GM12873 (cell line): ENCODE measurements around the gene BMX.

Experiments used
- CTCF ChIP-seq: IDR thresholded peaks from 2 replicates; pipeline ENCODE4 v1.5.1; 2012; ENCODE audit warnings: low read depth, mild to moderate bottlenecking, moderate library complexity, low read length, control low read depth; ENCODE audit not compliant: insufficient read depth; ENCODE audit errors: missing control alignments

Gene BMX

GRCh38 chrX:15594371-15594770, 93.8 kb downstream of the BMX start:
- TF ChIP-seq CTCF: peak; percentile 16

- no peak for TF ChIP-seq CTCF
These were observed 97.4 kb downstream of the BMX start for GRCh38 chrX:15598026-15598425.

GRCh38 chrX:15599461-15599860, 98.9 kb downstream of the BMX start:
- no peak for TF ChIP-seq CTCF

- TF ChIP-seq CTCF: no peak
These were observed 99.4 kb downstream of the BMX start for GRCh38 chrX:15600049-15600448.

GRCh38 chrX:15600745-15601144, 100.1 kb downstream of the BMX start, which contains the start of gene ACE2:
ACE2 (minus strand) TSS chrX:15600960; CDS start chrX:15600911, 49 bp downstream.
- TF ChIP-seq CTCF: no peak

GRCh38 chrX:15601932-15602331, 101.3 kb downstream of the BMX start:
- TF ChIP-seq CTCF: no peak

- no peak for TF ChIP-seq CTCF
These were observed 102.2 kb downstream of the BMX start for GRCh38 chrX:15602761-15603160.
